ENCODE measurements around the gene ARHGEF7.

The ARHGEF7 gene

DNA sequence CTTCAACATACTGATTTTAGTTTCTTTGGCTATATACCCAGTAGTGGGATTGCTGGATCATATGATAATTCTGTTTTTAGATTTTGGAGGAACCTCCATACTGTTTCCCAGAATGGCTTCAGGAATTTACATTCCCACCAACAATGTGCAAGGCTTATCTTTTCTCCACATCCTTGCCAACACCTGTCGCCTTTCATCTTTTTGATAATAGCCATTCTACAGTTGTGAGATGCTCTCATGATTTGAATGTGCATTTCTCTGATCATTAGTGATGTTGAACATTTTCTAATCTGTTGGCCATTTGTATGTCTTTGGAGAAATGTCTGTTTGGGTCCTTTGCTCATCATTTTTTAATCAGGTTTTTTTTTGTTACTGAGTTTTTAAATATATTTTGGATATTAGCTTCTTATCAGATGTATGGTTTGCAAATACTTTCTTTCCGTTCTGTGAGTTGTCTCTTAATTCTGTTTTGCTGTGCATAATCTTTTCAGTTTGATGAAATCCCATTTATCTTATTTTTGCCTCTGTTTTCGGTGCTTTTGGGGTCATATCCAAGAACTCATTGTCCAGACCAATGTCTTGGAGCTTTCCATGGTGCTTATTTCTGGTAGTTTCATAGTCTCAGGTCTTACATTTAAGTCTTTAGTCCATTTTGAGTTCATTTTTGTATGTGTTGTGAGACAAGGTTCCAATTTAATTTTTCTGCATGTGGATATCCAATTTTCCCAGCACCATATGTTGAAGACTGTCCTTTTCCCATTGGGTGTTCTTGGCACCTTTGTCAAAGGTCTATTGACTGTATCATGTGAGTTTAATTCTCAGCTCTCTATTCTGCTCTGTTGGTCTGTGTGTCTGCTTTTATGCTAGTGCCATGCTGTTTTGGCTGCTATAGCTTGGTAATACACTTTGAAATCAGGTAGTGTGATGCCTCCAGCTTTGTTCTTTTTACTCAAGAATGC, 44.5 kb downstream of the ARHGEF7 start:
- TF ChIP-seq ZNF274 (IDR thresholded peaks at IDR 0.05; ENCODE audit: low read depth, low read length) = no peak
- H3K4me3 ChIP-seq (ENCODE audit: low read length) = no peak overlapping the region

DNA sequence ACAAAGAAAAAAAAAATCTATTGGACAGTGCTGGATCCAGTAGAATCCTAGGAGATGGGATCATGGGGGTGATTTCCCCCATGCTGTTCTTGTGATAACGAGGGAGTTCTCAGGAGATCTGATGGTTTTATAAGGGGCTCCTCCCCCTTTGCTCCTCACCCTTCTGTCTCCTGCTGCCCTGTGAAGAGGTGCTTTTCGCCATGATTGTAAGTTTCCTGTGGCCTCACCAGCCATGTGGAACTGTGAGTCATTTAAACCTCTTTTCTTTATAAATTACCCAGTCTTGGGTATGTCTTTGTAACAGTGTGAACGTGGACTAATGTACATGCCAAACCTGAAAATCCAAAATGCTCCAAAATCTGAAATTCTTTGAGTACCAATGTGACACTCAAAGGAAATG, 45.5 kb downstream of the ARHGEF7 start:
- TF ChIP-seq ZNF274 (IDR thresholded peaks at IDR 0.05; ENCODE audit: low read depth, low read length) = no peak
- no peak overlapping the region for H3K4me3 ChIP-seq (ENCODE audit: low read length)

DNA sequence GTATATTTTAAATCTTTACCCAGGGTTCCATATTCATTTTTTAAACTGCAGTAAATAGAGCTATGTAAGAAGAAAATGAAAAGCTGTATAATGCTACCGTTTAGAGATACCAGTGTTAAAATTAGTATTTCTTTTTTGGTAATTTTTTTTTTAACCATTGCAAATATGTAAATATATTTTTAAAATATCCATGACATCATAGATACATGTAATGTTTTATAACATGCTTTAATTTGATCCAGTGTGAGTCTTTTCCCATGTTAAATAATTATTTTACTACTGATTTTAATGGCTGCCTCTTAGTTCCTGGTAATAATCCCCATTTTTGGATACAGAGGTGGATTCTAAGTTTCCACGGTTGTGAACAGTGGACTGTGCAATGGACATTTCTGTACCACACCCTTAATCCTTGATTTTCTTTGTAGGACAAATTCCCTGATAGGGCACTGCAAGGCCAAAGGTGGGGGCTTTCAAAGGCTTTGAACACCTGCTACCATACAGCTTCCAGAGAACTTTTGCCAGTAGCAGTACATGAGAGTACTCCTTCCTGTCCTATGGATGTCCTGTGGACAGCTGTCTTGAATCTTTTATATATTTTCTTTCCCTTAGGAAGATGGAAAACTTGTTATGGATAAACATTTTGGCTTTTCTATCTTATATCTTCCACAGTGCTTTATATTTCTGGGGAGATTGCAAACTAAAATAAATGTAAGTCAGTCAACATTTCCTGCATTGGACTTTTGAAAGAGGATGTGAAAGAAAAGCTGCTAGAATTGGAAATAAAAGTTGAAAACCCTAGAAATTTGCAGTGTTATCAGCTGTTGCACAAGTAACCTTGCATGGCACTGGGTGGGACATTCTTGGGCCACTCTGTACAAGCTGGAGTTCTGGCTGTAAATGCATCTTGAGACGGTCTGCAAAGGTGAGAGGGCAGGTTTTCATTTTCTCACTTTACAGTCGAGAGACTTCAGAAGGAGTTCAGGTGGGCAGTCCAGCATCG, 46.8 kb downstream of the ARHGEF7 start:
- peak overlapping the region; percentile 55; the same call in 1 of the 2 replicates for H3K4me3 ChIP-seq (ENCODE audit: low read length)

DNA sequence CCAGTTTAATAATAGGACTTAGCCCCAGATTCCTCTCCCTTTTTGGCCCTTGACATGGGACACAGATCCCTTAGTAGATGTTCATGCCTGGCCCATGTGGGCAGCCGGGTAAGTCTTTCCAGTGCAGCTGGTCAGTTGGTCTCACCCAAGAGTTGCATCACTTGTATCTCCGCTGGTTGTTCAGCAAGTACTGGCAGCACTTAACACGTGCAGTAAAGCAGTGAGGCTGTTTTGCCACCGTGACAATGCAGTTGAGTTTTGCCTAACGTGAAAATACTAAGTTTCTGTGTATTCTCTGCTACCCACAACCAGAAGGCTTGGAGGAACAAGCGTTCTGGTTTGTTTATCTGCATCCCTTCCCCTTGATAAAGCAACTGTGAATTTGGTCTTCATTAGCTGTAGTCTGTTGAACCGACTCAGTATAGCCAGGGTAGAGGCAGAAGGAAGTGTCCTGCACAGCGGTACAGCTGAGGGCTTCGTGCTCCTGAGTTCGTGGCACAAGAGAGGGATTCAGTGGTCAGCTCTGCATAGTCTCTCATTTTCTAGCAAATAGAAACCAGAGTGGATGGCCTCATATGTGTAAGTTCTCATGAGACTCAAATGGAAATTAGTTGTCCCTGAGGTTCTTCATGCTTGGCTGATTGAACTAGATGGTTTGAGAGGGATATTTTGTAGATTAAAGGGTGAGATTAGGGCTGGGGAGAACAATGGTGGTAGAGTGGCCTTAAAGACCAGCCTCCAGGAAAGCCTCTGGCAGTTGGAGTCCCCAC, 50.3 kb downstream of the ARHGEF7 start:
- peak overlapping the region; percentile 11; the same call in 1 of the 2 replicates for H3K4me3 ChIP-seq (ENCODE audit: low read length)
- TF ChIP-seq ZNF274 (IDR thresholded peaks at IDR 0.05; ENCODE audit: low read depth, low read length) = no peak

More for the DNA sequence above, 46.8 kb downstream of the ARHGEF7 start:
- TF ChIP-seq ZNF274 (IDR thresholded peaks at IDR 0.05; ENCODE audit: low read depth, low read length) = no peak

GRCh38 chr13:111166882-111167675, 52.0 kb downstream of the ARHGEF7 start:
- no peak overlapping the region; the same call in 1 of the 2 replicates for H3K4me3 ChIP-seq (ENCODE audit: low read length)
- no peak for TF ChIP-seq ZNF274 (IDR thresholded peaks at IDR 0.05; ENCODE audit: low read depth, low read length)

DNA sequence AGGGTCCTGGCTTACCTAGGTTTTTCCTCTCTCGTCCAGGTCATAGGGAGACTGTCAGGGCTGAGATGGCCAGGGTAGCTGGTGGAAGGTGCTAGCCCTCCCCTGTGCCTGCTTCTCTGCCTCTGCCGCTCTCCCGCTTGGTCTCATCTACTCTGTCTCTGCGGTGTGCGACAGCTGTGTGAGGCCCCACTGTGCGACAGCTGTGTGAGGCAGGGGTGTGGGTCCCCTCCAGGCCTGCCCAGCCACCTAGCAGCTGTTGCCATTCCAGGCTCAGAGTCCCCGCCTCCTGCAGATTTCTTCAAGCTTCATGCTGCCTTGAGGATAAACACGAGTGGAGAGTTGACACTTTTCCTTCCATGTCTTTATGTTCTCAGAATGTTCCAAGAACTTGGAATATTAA, 53.0 kb downstream of the ARHGEF7 start:
- no peak overlapping the region for H3K4me3 ChIP-seq (ENCODE audit: low read length)
- TF ChIP-seq ZNF274 (IDR thresholded peaks at IDR 0.05; ENCODE audit: low read depth, low read length) = no peak

DNA sequence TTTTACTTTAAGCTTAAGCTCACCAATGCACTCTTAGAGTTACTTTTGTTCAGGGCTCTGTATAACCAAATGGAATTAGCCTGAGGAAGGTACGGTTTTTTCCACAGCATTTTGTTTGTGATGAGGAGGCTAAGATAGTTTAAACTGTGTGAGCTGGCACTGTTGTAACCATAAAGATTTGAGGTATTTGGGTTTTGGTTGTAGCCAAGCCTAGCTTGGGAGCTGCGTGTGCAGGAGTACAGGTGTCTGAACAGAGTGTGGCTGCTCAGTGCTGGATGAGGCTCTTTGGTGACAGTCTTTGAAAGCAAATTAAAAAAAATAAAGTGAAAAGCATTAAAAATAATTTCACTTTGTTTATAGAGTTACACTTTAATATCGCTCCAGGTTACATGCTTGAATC, 56.0 kb downstream of the ARHGEF7 start:
- no peak overlapping the region for H3K4me3 ChIP-seq (ENCODE audit: low read length)
- no peak for TF ChIP-seq ZNF274 (IDR thresholded peaks at IDR 0.05; ENCODE audit: low read depth, low read length)

DNA sequence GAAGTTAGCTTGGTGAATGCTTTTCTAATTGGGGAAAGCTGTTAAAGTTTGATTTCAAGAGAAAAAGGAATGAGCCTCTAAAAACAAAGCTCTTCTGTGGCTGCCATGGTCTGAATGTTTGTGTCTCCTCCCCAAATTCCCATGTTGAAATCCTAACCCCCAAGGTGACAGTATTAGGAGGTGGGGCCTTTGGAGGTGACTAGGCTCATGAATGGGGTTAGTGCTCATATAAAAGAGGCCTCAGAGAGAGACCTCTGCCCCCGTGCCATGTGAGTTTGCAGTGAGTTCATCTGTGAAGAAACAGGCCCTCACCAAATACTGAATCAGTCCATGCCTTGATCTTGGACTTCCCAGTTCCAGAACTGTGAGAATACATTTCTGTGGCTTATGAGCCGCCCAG, 56.5 kb downstream of the ARHGEF7 start:
- no peak overlapping the region for H3K4me3 ChIP-seq (ENCODE audit: low read length)
- TF ChIP-seq ZNF274 (IDR thresholded peaks at IDR 0.05; ENCODE audit: low read depth, low read length) = no peak

DNA sequence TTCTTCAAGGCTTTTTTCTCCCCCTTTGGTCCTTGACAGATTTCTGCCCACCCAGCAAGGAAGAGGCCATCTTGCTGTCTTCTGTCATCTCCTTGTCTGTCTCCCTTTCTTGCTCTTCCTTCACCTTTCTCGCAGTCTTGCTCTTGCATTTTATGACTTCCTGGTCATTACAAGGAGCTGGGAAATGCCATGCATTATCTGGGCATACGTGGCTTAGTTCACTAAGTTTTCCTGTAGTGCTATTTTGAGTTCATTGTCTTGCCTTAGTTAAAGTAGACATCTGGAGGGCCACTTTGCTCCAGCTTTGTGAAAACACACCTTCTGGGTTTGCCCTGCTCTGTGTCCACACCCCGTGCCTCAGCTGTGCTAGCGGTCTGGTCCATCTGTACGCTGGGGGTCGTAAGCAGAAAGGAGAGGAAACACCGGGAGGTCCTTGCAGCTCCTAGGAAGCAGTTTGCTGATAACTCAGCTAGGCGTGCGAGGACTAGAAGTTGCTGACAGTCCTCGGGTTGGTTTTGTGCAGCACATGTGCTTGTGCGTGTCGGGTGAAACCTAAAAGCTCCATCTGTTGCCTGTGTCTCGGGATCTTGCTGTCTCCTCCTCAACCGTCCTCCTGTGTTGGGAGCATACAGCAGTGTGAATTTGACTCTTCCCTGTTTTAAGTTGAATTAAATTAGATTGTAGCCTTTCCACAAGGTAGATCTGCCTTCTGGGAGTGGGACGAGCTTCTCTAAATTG, 59.4 kb downstream of the ARHGEF7 start:
- TF ChIP-seq ZNF274 (IDR thresholded peaks at IDR 0.05; ENCODE audit: low read depth, low read length) = no peak
- no peak overlapping the region for H3K4me3 ChIP-seq (ENCODE audit: low read length)

- no peak overlapping the region for H3K4me3 ChIP-seq (ENCODE audit: low read length)
- TF ChIP-seq ZNF274 (IDR thresholded peaks at IDR 0.05; ENCODE audit: low read depth, low read length) = no peak
These were observed 60.3 kb downstream of the ARHGEF7 start for GRCh38 chr13:111175372-111175771.

GRCh38 chr13:111175935-111176334, 60.8 kb downstream of the ARHGEF7 start:
- no peak for TF ChIP-seq ZNF274 (IDR thresholded peaks at IDR 0.05; ENCODE audit: low read depth, low read length)

DNA sequence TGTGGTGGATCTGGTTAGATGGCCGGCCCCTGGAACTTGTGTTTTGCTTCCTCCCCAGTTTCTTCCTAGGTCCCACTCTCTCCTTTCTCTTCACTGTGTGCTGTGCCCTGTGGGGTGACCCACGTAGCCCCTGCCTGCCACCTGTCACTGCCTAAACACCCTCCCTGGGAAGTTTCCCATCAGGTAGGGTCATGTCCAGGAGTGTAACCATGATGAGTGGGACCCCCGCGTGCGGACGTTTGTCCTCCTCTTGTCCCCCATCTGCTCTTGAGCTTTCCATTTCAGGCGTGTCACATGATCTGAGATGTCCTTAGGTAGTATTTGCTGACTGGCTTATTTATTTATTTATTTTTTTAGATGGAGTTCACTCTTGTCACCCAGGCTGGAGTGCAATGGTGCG, 61.3 kb downstream of the ARHGEF7 start:
- no peak for TF ChIP-seq ZNF274 (IDR thresholded peaks at IDR 0.05; ENCODE audit: low read depth, low read length)
- no peak overlapping the region; the same call in 1 of the 2 replicates for H3K4me3 ChIP-seq (ENCODE audit: low read length)

More at GRCh38 chr13:111175935-111176334, 60.8 kb downstream of the ARHGEF7 start:
- H3K4me3 ChIP-seq (ENCODE audit: low read length) = no peak overlapping the region
